IMR-90 (cell line): ENCODE results near the gene MAGEA3. TPM values are rescaled to one million over a fixed set of nuclear protein-coding genes. Genes with fewer than 3 reads are reported as not detected.
"Not testable (repeated sequence)": the region's sequence is repeated elsewhere in the genome, so short reads cannot be mapped to it uniquely, and the experiment has no call there.

Experiments used
- ATAC-seq: fragments of 200-7000 bp; cut with Tn5 transposase; 2 replicates; pipeline ENCODE4 v1.9.1; 2020; ENCODE audit warnings: low read depth, mild to moderate bottlenecking, moderate library complexity
- BruUV-seq: library from RNA; stranded (reverse); fragments of 400-500 nt; replicated peaks from 2 replicates; lab custom pipeline; 2021; lab: Mats Ljungman, UMichigan
- CTCF ChIA-PET: fragments of 300-600 bp; formaldehyde crosslinking; extraction: SDS; loops from one replicate; lab custom pipeline; 2021; ENCODE audit warnings: antibody characterized with exemption; lab: Yijun Ruan, JAX
- POLR2A ChIA-PET: fragments of 300-600 bp; sonication (Branson Sonifier 250); formaldehyde crosslinking; loops from one replicate; lab custom pipeline; 2022; ENCODE audit warnings: antibody characterized with exemption; ENCODE audit not compliant: unreplicated experiment; lab: Charles Lee
- DNase-seq: peaks from one replicate; pipeline ENCODE4 v3.0.0; 2013
- H2AFZ ChIP-seq: replicated peaks from 2 replicates; pipeline ENCODE3; 2013; ENCODE audit warnings: low read length, mild to moderate bottlenecking; ENCODE audit not compliant: poor library complexity
- H2AK5ac ChIP-seq: 2 replicates; pipeline ENCODE4 v1.6.1; 2013; ENCODE audit warnings: low read depth, low read length, inconsistent platforms
- H2AK9ac ChIP-seq: replicated peaks from 2 replicates; pipeline ENCODE3; 2013; ENCODE audit warnings: mild to moderate bottlenecking, low read depth, low read length, moderate library complexity; ENCODE audit not compliant: poor library complexity
- H2BK120ac ChIP-seq: 2 replicates; pipeline ENCODE4 v1.6.1; 2013; ENCODE audit warnings: low read depth, low read length, inconsistent platforms
- H2BK15ac ChIP-seq: 3 replicates; pipeline ENCODE4 v1.6.1; 2013; ENCODE audit warnings: low read depth, low read length, inconsistent platforms
- H2BK20ac ChIP-seq: 2 replicates; pipeline ENCODE4 v1.6.1; 2013; ENCODE audit warnings: low read depth, mild to moderate bottlenecking, inconsistent platforms, low read length, moderate library complexity
- H2BK5ac ChIP-seq: 2 replicates; pipeline ENCODE4 v1.6.1; 2013; ENCODE audit warnings: mild to moderate bottlenecking, low read depth, low read length, inconsistent platforms; ENCODE audit not compliant: poor library complexity, severe bottlenecking
- H3K14ac ChIP-seq: replicated peaks from 2 replicates; pipeline ENCODE4 v1.6.1; 2013; ENCODE audit warnings: low read depth, low read length, inconsistent platforms
- H3K18ac ChIP-seq: 2 replicates; pipeline ENCODE4 v1.6.1; 2013; ENCODE audit warnings: low read depth, low read length, control low read depth
- H3K23ac ChIP-seq: 2 replicates; pipeline ENCODE4 v1.6.1; 2013; ENCODE audit warnings: low read depth, low read length, inconsistent platforms
- H3K27ac ChIP-seq: 2 replicates; pipeline ENCODE4 v1.5.1; 2013; ENCODE audit warnings: mild to moderate bottlenecking, control low read depth, low read length; ENCODE audit not compliant: insufficient read depth
- H3K27me3 ChIP-seq: 2 replicates; pipeline ENCODE4 v1.6.1; 2013; ENCODE audit warnings: low read length; ENCODE audit not compliant: control insufficient read depth, insufficient read depth
- H3K36me3 ChIP-seq: 2 replicates; pipeline ENCODE4 v1.6.1; 2013; ENCODE audit warnings: low read length, mixed read lengths; ENCODE audit not compliant: control insufficient read depth, insufficient read depth
- H3K4ac ChIP-seq: 2 replicates; pipeline ENCODE4 v1.6.1; 2013; ENCODE audit warnings: low read depth, low read length, inconsistent platforms
- H3K4me1 ChIP-seq: 2 replicates; pipeline ENCODE4 v1.6.1; 2013; ENCODE audit warnings: low read length, mixed read lengths; ENCODE audit not compliant: control insufficient read depth, insufficient read depth
- H3K4me2 ChIP-seq: 2 replicates; pipeline ENCODE4 v1.6.1; 2013; ENCODE audit warnings: low read depth, mild to moderate bottlenecking, control low read depth, low read length, moderate library complexity
- H3K4me3 ChIP-seq: 2 replicates; pipeline ENCODE4 v1.5.1; 2013; ENCODE audit warnings: low read depth, mild to moderate bottlenecking, control low read depth, low read length, moderate library complexity; ENCODE audit not compliant: insufficient read depth
- H3K56ac ChIP-seq: 2 replicates; pipeline ENCODE4 v1.6.1; 2013; ENCODE audit warnings: low read length, inconsistent platforms; ENCODE audit not compliant: insufficient read depth; ENCODE audit errors: extremely low read depth
- H3K79me1 ChIP-seq, 2 experiments: 2 replicates each; pipeline ENCODE4 v1.6.1; 2013; ENCODE audit warnings: low read length in 2 of 2, inconsistent platforms in 1 of 2, low read depth in 1 of 2
- H3K9ac ChIP-seq: 2 replicates; pipeline ENCODE4 v1.6.1; 2013; ENCODE audit warnings: low read depth, low read length, control low read depth
- H3K9me1 ChIP-seq: 2 replicates; pipeline ENCODE4 v1.6.1; 2013; ENCODE audit warnings: low read length, inconsistent platforms; ENCODE audit not compliant: insufficient read depth
- H3K9me3 ChIP-seq: 2 replicates; pipeline ENCODE4 v1.6.1; 2013; ENCODE audit warnings: low read length; ENCODE audit not compliant: control insufficient read depth, insufficient read depth
- H4K20me1 ChIP-seq: 2 replicates; pipeline ENCODE4 v1.6.1; 2013; ENCODE audit warnings: low read length, inconsistent platforms; ENCODE audit not compliant: insufficient read depth
- H4K5ac ChIP-seq: 2 replicates; pipeline ENCODE4 v1.6.1; 2013; ENCODE audit warnings: mild to moderate bottlenecking, low read depth, low read length, control low read depth
- H4K8ac ChIP-seq, 2 experiments: 2 replicates each; pipeline ENCODE4 v1.6.1; 2013; ENCODE audit warnings: low read depth in 2 of 2, low read length in 2 of 2, control low read depth in 1 of 2, inconsistent platforms in 1 of 2
- H4K91ac ChIP-seq: 2 replicates; pipeline ENCODE4 v1.6.1; 2013; ENCODE audit warnings: low read depth, low read length, inconsistent platforms; ENCODE audit not compliant: insufficient read depth
- WGBS, 2 experiments: methylation state at CpG; one replicate each; pipeline versions ENCODE4 v1.1.5 to v1.1.7; 2013; ENCODE audit warnings: missing lambda C conversion rate in 2 of 2; ENCODE audit not compliant: insufficient read length in 1 of 2; ENCODE audit errors: extremely low coverage in 2 of 2; 5-methylcytosine and 5-hydroxymethylcytosine counted together
- dilution Hi-C: fragments of 300-500 bp; cut with HindIII; formaldehyde crosslinking; loops from one replicate; pipeline ENCODE4 v1.14.3; 2018; ENCODE audit warnings: low sequenced_read_pairs; ENCODE audit not compliant: unreplicated experiment
- in situ Hi-C: fragments of 300-500 bp; cut with MboI; formaldehyde crosslinking; loops from 3 replicates; pipeline ENCODE4 v1.14.3; 2019; ENCODE audit warnings: low sequenced_read_pairs, inconsistent platforms, mixed read lengths
- intact Hi-C: fragments of 100-400 bp; cut with micrococcal nuclease; formaldehyde crosslinking; loops from 2 replicates; pipeline ENCODE4 v1.10.0; 2022
- polyA plus RNA-seq, 3 experiments: library from polyadenylated mRNA; depleted of rRNA; stranded (reverse); fragments of >200 nt; gene quantifications; 2 replicates each; pipeline ENCODE4 v1.2.3, GENCODE V29; 2012; ENCODE audit warnings: low replicate concordance in 1 of 3
- total RNA-seq: library from RNA; depleted of rRNA; stranded (reverse); fragments of >200 nt; gene quantifications from 2 replicates; pipeline ENCODE4 v1.2.3, GENCODE V29; 2012

MAGEA3 gene
- total and polyA plus RNA-seq, 2 of the 4 experiments (the other 2 are of a cell fraction) = not detected

DNA sequence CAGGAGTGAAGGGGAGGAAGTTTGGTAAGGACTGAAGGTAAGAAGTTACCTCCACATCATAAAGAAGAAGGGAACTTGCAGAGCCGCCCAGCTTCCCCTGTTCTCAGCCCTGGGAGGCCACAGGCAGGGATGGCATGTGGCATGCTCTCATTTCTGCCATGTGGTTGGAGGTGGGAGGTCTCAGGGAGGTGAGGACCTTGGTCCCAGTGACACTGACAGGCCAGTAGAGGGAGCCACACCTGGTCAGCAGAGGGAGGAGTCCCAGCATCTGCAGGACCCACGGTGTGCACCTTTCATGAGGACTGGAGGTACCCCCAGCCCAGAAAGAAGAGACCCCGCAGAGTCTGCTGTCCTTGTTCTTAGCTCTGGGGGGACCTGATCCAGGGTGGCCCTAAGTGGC lies 17.6 kb upstream of the MAGEA3 start:
- H3K9me1 ChIP-seq, H2AFZ ChIP-seq, H3K23ac ChIP-seq, H3K4ac ChIP-seq, H3K14ac ChIP-seq, BruUV-seq, H4K20me1 ChIP-seq, H3K4me1 ChIP-seq, H3K79me1 ChIP-seq, H3K27me3 ChIP-seq, H2BK120ac ChIP-seq, in situ Hi-C loops, H4K91ac ChIP-seq, H2BK20ac ChIP-seq, H3K18ac ChIP-seq, H4K8ac ChIP-seq, DNase-seq, H2AK9ac ChIP-seq, H2AK5ac ChIP-seq, H3K9me3 ChIP-seq, H3K36me3 ChIP-seq, dilution Hi-C loops, CTCF ChIA-PET, H2BK5ac ChIP-seq, H3K56ac ChIP-seq, H3K4me3 ChIP-seq, H4K5ac ChIP-seq, POLR2A ChIA-PET, H3K9ac ChIP-seq, intact Hi-C loops, H3K4me2 ChIP-seq, H3K27ac ChIP-seq, ATAC-seq, H2BK15ac ChIP-seq: not testable (repeated sequence)
- WGBS, 2 experiments = no CpG with 5 or more reads among the region's 3 CpGs

DNA sequence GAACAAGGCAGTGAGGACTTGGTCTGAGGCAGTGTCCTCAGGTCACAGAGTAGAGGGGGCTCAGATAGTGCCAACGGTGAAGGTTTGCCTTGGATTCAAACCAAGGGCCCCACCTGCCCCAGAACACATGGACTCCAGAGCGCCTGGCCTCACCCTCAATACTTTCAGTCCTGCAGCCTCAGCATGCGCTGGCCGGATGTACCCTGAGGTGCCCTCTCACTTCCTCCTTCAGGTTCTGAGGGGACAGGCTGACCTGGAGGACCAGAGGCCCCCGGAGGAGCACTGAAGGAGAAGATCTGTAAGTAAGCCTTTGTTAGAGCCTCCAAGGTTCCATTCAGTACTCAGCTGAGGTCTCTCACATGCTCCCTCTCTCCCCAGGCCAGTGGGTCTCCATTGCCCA lies 1.8 kb downstream of the MAGEA3 start:
- H2BK5ac ChIP-seq, H3K79me1 ChIP-seq, H3K9me3 ChIP-seq, POLR2A ChIA-PET, H2BK15ac ChIP-seq, H4K8ac ChIP-seq, H3K9me1 ChIP-seq, H3K27ac ChIP-seq, CTCF ChIA-PET, in situ Hi-C loops, H3K4ac ChIP-seq, intact Hi-C loops, H4K5ac ChIP-seq, H3K4me3 ChIP-seq, dilution Hi-C loops, H3K56ac ChIP-seq, ATAC-seq, H4K91ac ChIP-seq, H2BK120ac ChIP-seq, H2BK20ac ChIP-seq, H2AK9ac ChIP-seq, H3K9ac ChIP-seq, H2AFZ ChIP-seq, H3K14ac ChIP-seq, H3K23ac ChIP-seq, H3K27me3 ChIP-seq, H4K20me1 ChIP-seq, H2AK5ac ChIP-seq, H3K4me1 ChIP-seq, H3K4me2 ChIP-seq, BruUV-seq, DNase-seq, H3K36me3 ChIP-seq, H3K18ac ChIP-seq: not testable (repeated sequence)
- no CpG with 5 or more reads among the region's 5 CpGs for WGBS, 2 experiments
